CD4-positive, alpha-beta T cell (primary cell): ENCODE results near the gene AKNA. TPM values are rescaled to one million over a fixed set of nuclear protein-coding genes. Genes with fewer than 3 reads are reported as not detected.
A peak's percentile ranks its signal among the peaks of the same experiment; 100 is the strongest.

Experiments
- ATAC-seq: fragments of 200-7000 bp; cut with Tn5 transposase; one replicate; pipeline ENCODE4 v1.10.0; 2022; ENCODE audit warnings: mild to moderate bottlenecking; ENCODE audit not compliant: poor library complexity
- CTCF ChIA-PET: fragments of 350-600 bp; sonication (Branson Sonifier 250); formaldehyde crosslinking; loops from one replicate; lab custom pipeline; 2021; ENCODE audit warnings: antibody characterized with exemption, inconsistent platforms; lab: Charles Lee
- POLR2A ChIA-PET: fragments of 350-600 bp; sonication (Branson Sonifier 250); formaldehyde crosslinking; loops from one replicate; lab custom pipeline; 2021; ENCODE audit warnings: antibody characterized with exemption, inconsistent platforms; lab: Charles Lee
- DNase-seq, 14 experiments: peaks; one replicate each; pipeline ENCODE4 v3.0.0-alpha.2; 2013 to 2020; ENCODE audit warnings: mixed read lengths in 2 of 14
- H3K27ac ChIP-seq, 2 donors: one replicate each; pipeline versions ENCODE4 v1.5.1 to v1.7.0; 2013; ENCODE audit warnings: low read length in 2 of 2, low read depth in 1 of 2, mild to moderate bottlenecking in 1 of 2
- H3K27me3 ChIP-seq, 2 experiments: 1 replicate in 1 of 2; 2 replicates in 1 of 2; pipeline versions ENCODE4 v1.6.1 to v1.7.0; 2013; ENCODE audit warnings: low read length in 2 of 2, control low read depth in 1 of 2, mild to moderate bottlenecking in 1 of 2, moderate library complexity in 1 of 2; ENCODE audit not compliant: insufficient read depth in 2 of 2, control insufficient read depth in 1 of 2
- H3K36me3 ChIP-seq: one replicate; pipeline ENCODE4 v1.6.1; 2013; ENCODE audit warnings: low read length, control low read depth; ENCODE audit not compliant: insufficient read depth
- H3K4me1 ChIP-seq: one replicate; pipeline ENCODE4 v1.6.1; 2013; ENCODE audit warnings: low read length, control low read depth; ENCODE audit not compliant: insufficient read depth
- H3K4me3 ChIP-seq: one replicate; pipeline ENCODE4 v1.5.1; 2013; ENCODE audit warnings: mild to moderate bottlenecking, low read length, moderate library complexity
- H3K9me3 ChIP-seq, 2 experiments: 1 replicate in 1 of 2; 2 replicates in 1 of 2; pipeline versions ENCODE4 v1.6.1 to v1.7.0; 2013; ENCODE audit warnings: low read length in 2 of 2, mild to moderate bottlenecking in 2 of 2, control low read depth in 1 of 2, moderate library complexity in 1 of 2; ENCODE audit not compliant: control insufficient read depth in 1 of 2, insufficient read depth in 1 of 2
- H3K27ac Mint-ChIP-seq: one replicate; pipeline ENCODE4 v1.8.0; 2020; ENCODE audit warnings: mixed read lengths
- H3K27me3 Mint-ChIP-seq: one replicate; pipeline ENCODE4 v1.8.0; 2021; ENCODE audit warnings: mixed read lengths
- H3K36me3 Mint-ChIP-seq: one replicate; pipeline ENCODE4 v1.8.0; 2021; ENCODE audit warnings: low read depth, mixed read lengths
- H3K4me1 Mint-ChIP-seq: one replicate; pipeline ENCODE4 v1.8.0; 2021; ENCODE audit warnings: low read depth, mixed read lengths
- H3K4me3 Mint-ChIP-seq: one replicate; pipeline ENCODE4 v1.8.0; 2020; ENCODE audit warnings: mild to moderate bottlenecking, mixed read lengths
- H3K9me3 Mint-ChIP-seq: one replicate; pipeline ENCODE4 v1.8.0; 2020; ENCODE audit warnings: mixed read lengths
- intact Hi-C, 2 experiments: fragments of 100-400 bp; cut with DNase I in 1 of 2; cut with micrococcal nuclease in 1 of 2; formaldehyde crosslinking; loops; one replicate each; pipeline versions ENCODE4 v1.15.1 to v1.9.0; 2023 to 2025; cut with DNase I, micrococcal nuclease
- total RNA-seq, 174 experiments: library from RNA in 2 of 174; stranded (reverse) in 2 of 174; gene quantifications; one replicate each; pipeline ENCODE4 v1.2.3 and lab custom pipeline; 2021 to 2026
- TF ChIP-seq, protein P1 (sequence below): fragments of 200-600 bp; IDR thresholded peaks from one replicate; pipeline ENCODE4 v1.8.0; 2022; ENCODE audit warnings: antibody characterized with exemption, mild to moderate bottlenecking

The AKNA gene
- total RNA-seq, 2 experiments from 2014 or later: 247 to 258 TPM

DNA sequence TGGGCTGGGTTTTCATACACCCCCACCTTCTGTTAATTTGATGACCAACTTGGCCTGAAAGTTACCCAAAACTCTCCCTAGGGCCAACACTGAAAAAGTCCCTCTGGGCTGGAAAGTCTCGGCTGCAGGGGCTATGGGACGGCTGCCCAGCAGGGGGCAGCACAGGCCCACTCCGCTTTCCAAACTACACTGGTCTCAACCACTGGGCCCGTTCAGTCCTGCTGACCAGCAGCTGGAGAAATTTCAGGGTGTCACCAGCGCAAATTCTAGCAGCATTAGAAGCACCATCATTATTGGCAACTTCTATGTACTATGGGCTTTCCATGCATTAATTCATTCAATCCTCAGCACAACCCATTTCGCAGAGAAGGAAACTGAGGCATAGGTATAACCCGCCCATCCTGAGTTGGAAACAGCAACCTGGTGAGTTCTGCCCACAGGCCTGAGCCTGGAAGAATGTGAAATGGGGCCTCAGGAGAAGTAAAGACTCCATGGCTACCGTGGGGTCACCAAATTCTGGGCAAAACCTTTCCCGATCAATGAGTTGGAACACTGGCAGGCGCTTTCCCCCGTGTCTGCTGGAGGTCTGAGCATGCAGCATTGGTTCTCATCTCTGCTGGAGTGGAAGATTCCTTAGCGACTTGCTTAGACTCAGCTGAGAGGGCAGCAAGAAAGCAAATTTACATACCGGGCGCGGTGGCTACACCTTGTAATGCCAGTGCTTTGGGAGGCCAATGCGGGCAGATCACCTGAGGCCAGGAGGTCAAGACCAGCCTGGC, 48.5 kb downstream of the AKNA start:
- intact Hi-C loops: loop anchor here in 1 of 2 experiments (1.0 to 2.0 kb wide), 3 partner anchors 53 to 314 kb away; partner anchors contain the start of gene WHRN

DNA sequence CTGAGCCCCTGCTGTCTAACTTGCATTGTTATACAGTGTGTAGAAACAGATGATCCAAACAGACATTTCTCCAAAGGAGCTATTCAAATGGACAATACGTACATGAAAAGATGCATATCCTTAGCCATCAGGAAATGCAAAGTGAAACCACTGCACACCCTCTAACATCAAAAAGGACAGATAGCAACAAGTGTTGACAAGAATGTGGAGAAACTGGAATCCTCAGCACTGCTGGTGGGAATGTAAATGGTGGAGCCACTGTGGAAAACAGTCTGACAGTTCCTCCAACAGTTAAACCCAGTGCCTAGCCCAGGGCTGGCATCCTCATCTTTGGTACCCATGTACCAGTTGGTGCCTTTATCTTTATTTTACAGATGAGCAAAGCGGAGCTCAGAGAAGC, 49.6 kb downstream of the AKNA start:
- ATAC-seq: no peak
- Mint-ChIP-seq H3K27ac (peak overlapping the region; percentile 60), H3K27me3 (no peaks in the 10 kb centered on the region), H3K9me3 (no peaks in the 10 kb centered on the region), H3K4me1 (peaks cover 15% of the 10 kb centered on the region), H3K36me3 (peaks cover 81% of the 10 kb centered on the region), H3K4me3 (no peak overlapping the region)
- Histone ChIP-seq H3K4me3 (no peak overlapping the region), H3K36me3 (peaks cover 86% of the 10 kb centered on the region), H3K9me3 (peaks cover 0 to 5% of the 10 kb centered on the region in 2 experiments), H3K27me3 (no peaks in the 10 kb centered on the region), H3K27ac (no peak overlapping the region), H3K4me1 (peaks cover 11% of the 10 kb centered on the region)
- intact Hi-C loops: loop anchor here in 1 of 2 experiments (2.0 kb wide), 2 partner anchors 55 to 167 kb away; partner anchors contain the start of gene WHRN
- TF ChIP-seq, protein P1, sequence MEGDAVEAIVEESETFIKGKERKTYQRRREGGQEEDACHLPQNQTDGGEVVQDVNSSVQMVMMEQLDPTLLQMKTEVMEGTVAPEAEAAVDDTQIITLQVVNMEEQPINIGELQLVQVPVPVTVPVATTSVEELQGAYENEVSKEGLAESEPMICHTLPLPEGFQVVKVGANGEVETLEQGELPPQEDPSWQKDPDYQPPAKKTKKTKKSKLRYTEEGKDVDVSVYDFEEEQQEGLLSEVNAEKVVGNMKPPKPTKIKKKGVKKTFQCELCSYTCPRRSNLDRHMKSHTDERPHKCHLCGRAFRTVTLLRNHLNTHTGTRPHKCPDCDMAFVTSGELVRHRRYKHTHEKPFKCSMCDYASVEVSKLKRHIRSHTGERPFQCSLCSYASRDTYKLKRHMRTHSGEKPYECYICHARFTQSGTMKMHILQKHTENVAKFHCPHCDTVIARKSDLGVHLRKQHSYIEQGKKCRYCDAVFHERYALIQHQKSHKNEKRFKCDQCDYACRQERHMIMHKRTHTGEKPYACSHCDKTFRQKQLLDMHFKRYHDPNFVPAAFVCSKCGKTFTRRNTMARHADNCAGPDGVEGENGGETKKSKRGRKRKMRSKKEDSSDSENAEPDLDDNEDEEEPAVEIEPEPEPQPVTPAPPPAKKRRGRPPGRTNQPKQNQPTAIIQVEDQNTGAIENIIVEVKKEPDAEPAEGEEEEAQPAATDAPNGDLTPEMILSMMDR: no peak
- DNase-seq: no peak
- CTCF ChIA-PET: interaction anchor here (0.7 to 1.5 kb wide), 4 partner anchors 44 to 169 kb away, joined by 3 to 4 read pairs (median 3); no protein-coding TSS in a partner anchor
- POLR2A ChIA-PET: interaction anchor here (1.0 to 1.7 kb wide), 4 partner anchors 12 to 254 kb away, joined by 3 to 10 read pairs (median 4); partner anchors contain the start of gene AKNA

More for the DNA sequence above, 48.5 kb downstream of the AKNA start:
- Mint-ChIP-seq H3K27me3 (no peaks in the 10 kb centered on the region), H3K9me3 (no peaks in the 10 kb centered on the region), H3K27ac (peak overlapping the region; percentile 62), H3K4me3 (no peak overlapping the region), H3K4me1 (peaks cover 16% of the 10 kb centered on the region), H3K36me3 (peaks cover 93% of the 10 kb centered on the region)
- TF ChIP-seq, protein P1: peak; percentile 89
- H3K9me3 ChIP-seq: peaks cover 0 to 3% of the 10 kb centered on the region in 2 experiments
- peaks cover 96% of the 10 kb centered on the region for H3K36me3 ChIP-seq
- POLR2A ChIA-PET: interaction anchor here (1.0 to 2.5 kb wide), 6 partner anchors 11 to 253 kb away, joined by 3 to 10 read pairs (median 3); partner anchors contain the start of gene AKNA
- H3K4me3 ChIP-seq: no peak overlapping the region
- DNase-seq: peak; percentile 23 to 75 (median 44)
- ATAC-seq: peak; percentile 67
- H3K27me3 ChIP-seq: no peaks in the 10 kb centered on the region
- H3K27ac ChIP-seq: peak overlapping the region in 1 of 2 donors; percentile 40
- CTCF ChIA-PET: interaction anchor here (0.7 to 1.5 kb wide), 8 partner anchors 10 to 315 kb away, joined by 3 to 6 read pairs (median 4); no protein-coding TSS in a partner anchor
- H3K4me1 ChIP-seq: peaks cover 11% of the 10 kb centered on the region

DNA sequence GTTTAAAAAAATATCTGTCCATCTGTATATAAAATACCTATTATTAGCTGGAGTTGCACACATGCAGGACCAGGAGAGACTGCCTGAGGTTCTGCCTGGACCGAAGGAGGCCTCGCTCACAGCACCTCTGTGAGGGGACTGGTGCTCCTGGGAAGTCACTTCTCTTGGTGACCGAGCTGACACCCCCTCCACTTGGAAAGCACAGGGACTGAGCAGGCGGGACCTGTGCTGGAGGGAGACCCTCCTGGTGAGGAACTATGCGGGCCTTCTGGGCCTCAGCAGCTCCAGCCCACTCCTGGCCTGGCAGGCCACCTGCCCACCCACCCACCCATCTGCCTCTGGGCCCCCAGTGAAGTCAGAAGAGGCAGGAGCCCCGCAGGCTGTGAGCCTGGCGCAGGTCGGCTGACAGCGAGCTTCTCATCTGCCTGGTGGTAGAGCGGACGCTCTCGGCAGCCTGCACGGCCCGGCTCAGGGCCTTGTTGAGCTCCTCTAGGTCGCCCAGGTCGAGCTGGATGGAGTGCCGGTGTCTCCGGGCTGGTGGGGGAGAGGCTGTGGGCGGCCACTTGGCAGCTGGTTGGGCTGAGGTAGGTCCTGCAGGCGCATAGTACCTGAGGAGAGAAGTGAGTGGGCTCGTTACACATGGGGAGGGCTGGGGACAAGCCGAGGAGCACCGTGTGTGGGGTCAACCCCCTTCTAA, 50.9 kb downstream of the AKNA start:
- TF ChIP-seq, protein P1: no peak
- DNase-seq (no peak), ATAC-seq (no peak)
- H3K4me1 ChIP-seq: peaks cover 11% of the 10 kb centered on the region
- Mint-ChIP-seq H3K36me3 (peaks cover 71% of the 10 kb centered on the region), H3K27ac (peak overlapping the region; percentile 44), H3K4me1 (peaks cover 14% of the 10 kb centered on the region), H3K9me3 (no peaks in the 10 kb centered on the region), H3K27me3 (no peaks in the 10 kb centered on the region), H3K4me3 (no peak overlapping the region)
- POLR2A ChIA-PET: interaction anchor here (0.9 to 1.7 kb wide), 4 partner anchors 13 to 51 kb away, joined by 3 to 5 read pairs (median 4); partner anchors contain the start of gene AKNA
- H3K36me3 ChIP-seq: peaks cover 73% of the 10 kb centered on the region
- no peak overlapping the region for H3K4me3 ChIP-seq
- CTCF ChIA-PET: no interaction called here
- H3K27me3 ChIP-seq: no peaks in the 10 kb centered on the region
- H3K9me3 ChIP-seq: peaks cover 0 to 5% of the 10 kb centered on the region in 2 experiments
- intact Hi-C loops: no loop called here
- H3K27ac ChIP-seq: no peak overlapping the region
